D721Med (cell line): ENCODE measurements around the gene SLIT1.

Source experiments
- DNase-seq: peaks from one replicate; pipeline ENCODE4 v3.0.0; 2011; ENCODE audit warnings: low spot score; ENCODE audit not compliant: insufficient read length
- FAIRE-seq: peaks from 2 replicates; lab custom pipeline; 2011; peaks lifted over from hg19 to GRCh38; lab: Jason Lieb, UNC
- CTCF ChIP-seq: IDR thresholded peaks from 2 replicates; pipeline ENCODE4 v1.5.1; 2012; ENCODE audit warnings: mild to moderate bottlenecking, control low read depth; ENCODE audit not compliant: insufficient read depth; ENCODE audit errors: missing control alignments

SLIT1 gene

GRCh38 chr10:97188261-97188711 is 2.5 kb upstream of the SLIT1 start:
- no peak for FAIRE-seq
- DNase-seq = no peak
- no peak for TF ChIP-seq CTCF

- no peak for DNase-seq
- TF ChIP-seq CTCF = no peak
- no peak for FAIRE-seq
Observed at GRCh38 chr10:97186911-97187310, 1.2 kb upstream of the SLIT1 start.

GRCh38 chr10:97184971-97185325 is 811 bp downstream of the SLIT1 start:
- no peak for TF ChIP-seq CTCF
- FAIRE-seq (no peak), DNase-seq (no peak)

- FAIRE-seq = no peak
- TF ChIP-seq CTCF = no peak
- no peak for DNase-seq
Observed at GRCh38 chr10:97183314-97183713, 2.4 kb downstream of the SLIT1 start.

GRCh38 chr10:97182288-97182990 is 3.3 kb downstream of the SLIT1 start:
- no peak for TF ChIP-seq CTCF
- no peak for DNase-seq
- no peak for FAIRE-seq

- TF ChIP-seq CTCF = no peak
- FAIRE-seq (no peak), DNase-seq (no peak)
Observed at GRCh38 chr10:97180986-97181385, 4.8 kb downstream of the SLIT1 start.

- FAIRE-seq = no peak
- no peak for DNase-seq
- TF ChIP-seq CTCF = no peak
Observed at GRCh38 chr10:97180363-97180755, 5.4 kb downstream of the SLIT1 start.
